Measurements from ENCODE around the gene OTOG. TPM values are rescaled to one million over a fixed set of nuclear protein-coding genes. Genes with fewer than 3 reads are reported as not detected.

Gene OTOG
- total RNA-seq, 3 donors from 2014 or later (not counting 1 experiment from before 2014, with no cell fraction given) = not detected

DNA sequence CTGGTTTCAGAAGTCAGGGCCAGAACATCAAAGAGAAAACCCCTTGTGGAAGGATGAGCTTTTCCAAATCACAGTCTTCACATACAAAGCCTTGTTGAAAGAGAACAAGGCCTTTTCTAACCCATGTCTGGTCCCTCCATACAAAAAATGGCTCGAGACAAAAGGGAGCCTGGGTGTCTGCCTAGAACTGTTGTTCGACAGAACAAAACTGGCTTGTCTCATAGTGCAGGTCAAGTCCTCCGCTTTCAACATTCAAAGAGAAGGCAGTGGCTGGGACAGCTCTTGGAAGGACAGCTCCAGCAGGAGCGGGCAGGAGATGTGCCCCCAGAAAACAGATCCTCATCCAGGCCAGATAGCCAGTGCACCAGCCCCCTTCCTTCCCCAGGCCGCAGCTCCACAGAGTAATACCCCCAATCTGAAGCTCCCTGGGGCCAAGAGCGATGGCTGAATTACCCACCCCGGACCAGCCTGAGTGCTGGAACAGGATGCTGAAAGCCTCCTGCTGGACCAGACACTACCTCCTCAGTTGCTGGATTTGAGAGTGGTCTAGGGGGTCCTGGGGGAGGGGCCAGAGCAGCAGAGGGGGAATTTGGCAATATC, 30.4 kb upstream of the OTOG start:
- Histone ChIP-seq H3K27me3 (ENCODE audit: control insufficient read depth, insufficient read depth, low read length) (no peaks in the 10 kb centered on the region), H3K36me3 (ENCODE audit: control insufficient read depth, insufficient read depth, low read length) (no peaks in the 10 kb centered on the region), H3K27ac (ENCODE audit: low read length) (no peak overlapping the region), H3K9me3 (ENCODE audit: control insufficient read depth, insufficient read depth, low read length) (no peaks in the 10 kb centered on the region), H3K4me3 (ENCODE audit: low read length) (no peak overlapping the region), H3K4me1 (ENCODE audit: control insufficient read depth, insufficient read depth, low read length) (no peaks in the 10 kb centered on the region)
- no peak overlapping the region for H3K27ac Mint-ChIP-seq
- H3K9me3 Mint-ChIP-seq = no peaks in the 10 kb centered on the region
- no peaks in the 10 kb centered on the region for H3K36me3 Mint-ChIP-seq
- no peak overlapping the region for H3K4me3 Mint-ChIP-seq
- H3K27me3 Mint-ChIP-seq (ENCODE audit: low read depth in 2 of 2) = peaks cover 13 to 14% of the 10 kb centered on the region in 2 donors
- no peak for DNase-seq
- ATAC-seq = no peak
- intact Hi-C loops (cut with micrococcal nuclease) = no loop called here
- no peaks in the 10 kb centered on the region for H3K4me1 Mint-ChIP-seq
- WGBS (ENCODE audit: insufficient coverage) = 81% methylated on average over 7 of the region's 7 CpGs
- TF ChIP-seq, protein P1, sequence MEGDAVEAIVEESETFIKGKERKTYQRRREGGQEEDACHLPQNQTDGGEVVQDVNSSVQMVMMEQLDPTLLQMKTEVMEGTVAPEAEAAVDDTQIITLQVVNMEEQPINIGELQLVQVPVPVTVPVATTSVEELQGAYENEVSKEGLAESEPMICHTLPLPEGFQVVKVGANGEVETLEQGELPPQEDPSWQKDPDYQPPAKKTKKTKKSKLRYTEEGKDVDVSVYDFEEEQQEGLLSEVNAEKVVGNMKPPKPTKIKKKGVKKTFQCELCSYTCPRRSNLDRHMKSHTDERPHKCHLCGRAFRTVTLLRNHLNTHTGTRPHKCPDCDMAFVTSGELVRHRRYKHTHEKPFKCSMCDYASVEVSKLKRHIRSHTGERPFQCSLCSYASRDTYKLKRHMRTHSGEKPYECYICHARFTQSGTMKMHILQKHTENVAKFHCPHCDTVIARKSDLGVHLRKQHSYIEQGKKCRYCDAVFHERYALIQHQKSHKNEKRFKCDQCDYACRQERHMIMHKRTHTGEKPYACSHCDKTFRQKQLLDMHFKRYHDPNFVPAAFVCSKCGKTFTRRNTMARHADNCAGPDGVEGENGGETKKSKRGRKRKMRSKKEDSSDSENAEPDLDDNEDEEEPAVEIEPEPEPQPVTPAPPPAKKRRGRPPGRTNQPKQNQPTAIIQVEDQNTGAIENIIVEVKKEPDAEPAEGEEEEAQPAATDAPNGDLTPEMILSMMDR (IDR thresholded peaks at IDR 0.05) = no peak

DNA sequence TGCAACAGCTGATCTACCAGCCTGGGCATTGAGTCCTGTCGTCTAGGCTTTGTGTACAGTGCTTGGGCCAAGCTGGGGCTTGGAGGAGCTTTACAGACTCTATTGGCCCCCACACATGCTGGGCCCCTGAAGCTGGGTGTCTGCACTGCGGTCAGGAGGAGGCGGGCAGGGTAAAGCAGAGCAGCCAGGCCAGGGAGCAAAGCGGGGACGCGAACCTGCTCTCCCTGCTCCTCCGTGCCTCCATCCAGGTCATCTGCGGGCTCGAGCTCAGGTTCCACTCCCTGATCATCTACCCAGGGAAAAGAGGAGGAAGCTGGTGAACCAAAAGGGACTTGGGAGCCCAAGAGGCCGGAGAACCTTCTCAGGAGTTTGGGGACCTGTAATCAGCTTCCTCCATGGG, 29.9 kb upstream of the OTOG start:
- Histone ChIP-seq H3K4me1 (ENCODE audit: control insufficient read depth, insufficient read depth, low read length) (no peaks in the 10 kb centered on the region), H3K36me3 (ENCODE audit: control insufficient read depth, insufficient read depth, low read length) (no peaks in the 10 kb centered on the region), H3K9me3 (ENCODE audit: control insufficient read depth, insufficient read depth, low read length) (no peaks in the 10 kb centered on the region), H3K27ac (ENCODE audit: low read length) (no peak overlapping the region), H3K4me3 (ENCODE audit: low read length) (no peak overlapping the region), H3K27me3 (ENCODE audit: control insufficient read depth, insufficient read depth, low read length) (no peaks in the 10 kb centered on the region)
- Mint-ChIP-seq H3K27ac (no peak overlapping the region), H3K27me3 (ENCODE audit: low read depth in 2 of 2) (peaks cover 8 to 12% of the 10 kb centered on the region in 2 donors), H3K36me3 (no peaks in the 10 kb centered on the region), H3K9me3 (no peaks in the 10 kb centered on the region), H3K4me3 (no peak overlapping the region), H3K4me1 (no peaks in the 10 kb centered on the region)
- intact Hi-C loops (cut with micrococcal nuclease) = no loop called here
- ATAC-seq = no peak
- 85% methylated on average over 10 of the region's 10 CpGs for WGBS (ENCODE audit: insufficient coverage)
- no peak for DNase-seq
- TF ChIP-seq, protein P1 (IDR thresholded peaks at IDR 0.05) = no peak

DNA sequence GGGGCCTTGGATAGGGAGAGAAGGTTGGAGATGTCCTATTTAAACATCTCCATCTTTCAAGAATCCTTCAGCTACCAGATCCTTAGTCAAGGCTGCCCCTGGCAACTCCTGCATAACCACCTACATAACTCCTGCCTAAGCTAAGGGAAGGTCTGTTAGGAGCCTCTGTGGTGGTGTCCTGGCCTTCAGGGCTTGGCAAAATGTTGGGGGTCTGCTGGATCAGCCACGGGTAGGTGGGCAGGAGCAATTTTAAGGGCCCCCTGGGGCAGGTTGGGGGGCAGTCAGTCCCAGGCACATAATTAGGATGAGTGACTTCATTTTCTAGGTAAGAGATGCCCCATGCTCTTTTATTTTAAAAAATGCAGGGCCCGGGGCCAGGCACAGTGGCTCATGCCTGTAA, 28.7 kb upstream of the OTOG start:
- ATAC-seq = no peak
- intact Hi-C loops (cut with micrococcal nuclease) = no loop called here
- Histone ChIP-seq H3K9me3 (ENCODE audit: control insufficient read depth, insufficient read depth, low read length) (no peaks in the 10 kb centered on the region), H3K4me3 (ENCODE audit: low read length) (no peak overlapping the region), H3K4me1 (ENCODE audit: control insufficient read depth, insufficient read depth, low read length) (no peaks in the 10 kb centered on the region), H3K36me3 (ENCODE audit: control insufficient read depth, insufficient read depth, low read length) (no peaks in the 10 kb centered on the region), H3K27me3 (ENCODE audit: control insufficient read depth, insufficient read depth, low read length) (no peaks in the 10 kb centered on the region), H3K27ac (ENCODE audit: low read length) (no peak overlapping the region)
- H3K27me3 Mint-ChIP-seq (ENCODE audit: low read depth in 2 of 2) = peaks cover 5 to 6% of the 10 kb centered on the region in 2 donors
- H3K4me1 Mint-ChIP-seq = no peaks in the 10 kb centered on the region
- WGBS (ENCODE audit: insufficient coverage) = 86% methylated on average over 2 of the region's 2 CpGs
- H3K36me3 Mint-ChIP-seq = no peaks in the 10 kb centered on the region
- TF ChIP-seq, protein P1 (IDR thresholded peaks at IDR 0.05) = no peak
- H3K27ac Mint-ChIP-seq = no peak overlapping the region
- H3K4me3 Mint-ChIP-seq = no peak overlapping the region
- H3K9me3 Mint-ChIP-seq = no peaks in the 10 kb centered on the region
- DNase-seq = no peak

All from natural killer cell (primary cell).